NT2/D1 (cell line): Measurements from ENCODE around the gene PDGFRB.
A peak's percentile ranks its signal among the peaks of the same experiment; 100 is the strongest.

Experiments used
- DNase-seq: peaks from one replicate; pipeline ENCODE4 v3.0.0-alpha.2; 2011; ENCODE audit warnings: low read depth, low spot score
- H3K27me3 ChIP-seq: 2 replicates; pipeline ENCODE4 v1.6.0; 2011; ENCODE audit warnings: mild to moderate bottlenecking; ENCODE audit not compliant: insufficient read length, insufficient read depth
- H3K36me3 ChIP-seq: 2 replicates; pipeline ENCODE4 v1.6.1; 2011; ENCODE audit warnings: mild to moderate bottlenecking, low read length, mixed read lengths; ENCODE audit not compliant: insufficient read depth, insufficient read length
- H3K4me1 ChIP-seq: 2 replicates; pipeline ENCODE4 v1.5.1; 2011; ENCODE audit not compliant: insufficient read depth, insufficient read length
- H3K4me3 ChIP-seq: 2 replicates; pipeline ENCODE4 v1.5.1; 2011; ENCODE audit warnings: low read depth; ENCODE audit not compliant: insufficient read length
- H3K9ac ChIP-seq: 2 replicates; pipeline ENCODE4 v1.6.0; 2011; ENCODE audit warnings: low read depth; ENCODE audit not compliant: insufficient read length
- H3K9me3 ChIP-seq: 2 replicates; pipeline ENCODE4 v1.5.1; 2011; ENCODE audit warnings: mild to moderate bottlenecking, low read length; ENCODE audit not compliant: insufficient read depth
- SUZ12 ChIP-seq: IDR thresholded peaks from 2 replicates; pipeline ENCODE4 v1.6.1; 2011; ENCODE audit not compliant: insufficient read length, insufficient read depth; ENCODE audit errors: extremely low read depth
- YY1 ChIP-seq: IDR thresholded peaks from 2 replicates; pipeline ENCODE4 v1.6.1; 2011; ENCODE audit not compliant: insufficient read length, insufficient read depth
- ZNF274 ChIP-seq: IDR thresholded peaks from 2 replicates; pipeline ENCODE4 v1.6.1; 2011; ENCODE audit warnings: mild to moderate bottlenecking, low read depth, low read length

The PDGFRB gene

GRCh38 chr5:150195736-150196485, 40.3 kb upstream of the PDGFRB start:
- peaks cover 44% of the 10 kb centered on the region for H3K27me3 ChIP-seq
- no peak for DNase-seq
- no peaks in the 10 kb centered on the region for H3K36me3 ChIP-seq
- H3K9ac ChIP-seq: no peak overlapping the region
- no peaks in the 10 kb centered on the region for H3K4me1 ChIP-seq
- TF ChIP-seq ZNF274: no peak
- no peak for TF ChIP-seq SUZ12
- no peak for TF ChIP-seq YY1
- H3K9me3 ChIP-seq: no peaks in the 10 kb centered on the region
- no peak overlapping the region for H3K4me3 ChIP-seq

GRCh38 chr5:150192462-150192861, 36.8 kb upstream of the PDGFRB start:
- Histone ChIP-seq H3K9ac (no peak overlapping the region), H3K36me3 (no peaks in the 10 kb centered on the region), H3K9me3 (no peaks in the 10 kb centered on the region), H3K27me3 (peaks cover 58% of the 10 kb centered on the region), H3K4me1 (peaks cover 3% of the 10 kb centered on the region), H3K4me3 (no peak overlapping the region)
- no peak for DNase-seq
- TF ChIP-seq SUZ12 (no peak), YY1 (no peak), ZNF274 (no peak)

GRCh38 chr5:150190987-150191386, 35.3 kb upstream of the PDGFRB start:
- no peak overlapping the region for H3K4me3 ChIP-seq
- H3K9me3 ChIP-seq: no peaks in the 10 kb centered on the region
- H3K9ac ChIP-seq: no peak overlapping the region
- peaks cover 10% of the 10 kb centered on the region for H3K4me1 ChIP-seq
- H3K36me3 ChIP-seq: no peaks in the 10 kb centered on the region
- TF ChIP-seq YY1 (no peak), ZNF274 (no peak), SUZ12 (no peak)
- H3K27me3 ChIP-seq: peaks cover 71% of the 10 kb centered on the region
- DNase-seq: no peak

GRCh38 chr5:150190503-150190979, 34.9 kb upstream of the PDGFRB start:
- no peak for DNase-seq
- no peaks in the 10 kb centered on the region for H3K36me3 ChIP-seq
- H3K4me1 ChIP-seq: peaks cover 12% of the 10 kb centered on the region
- peak overlapping the region; percentile 32 for H3K9ac ChIP-seq
- H3K27me3 ChIP-seq: peaks cover 71% of the 10 kb centered on the region
- TF ChIP-seq SUZ12: no peak
- H3K9me3 ChIP-seq: no peaks in the 10 kb centered on the region
- H3K4me3 ChIP-seq: peak overlapping the region; percentile 31

GRCh38 chr5:150189728-150190502, 34.3 kb upstream of the PDGFRB start, which contains the start of gene SLC6A7:
Gene SLC6A7, plus strand, starts transcription at chr5:150190062. Its CDS starts 266 bp downstream, at chr5:150190328.
- H3K4me1 ChIP-seq: peaks cover 12% of the 10 kb centered on the region
- peaks cover 74% of the 10 kb centered on the region for H3K27me3 ChIP-seq
- no peak for TF ChIP-seq ZNF274
- TF ChIP-seq YY1: no peak
- TF ChIP-seq SUZ12: no peak
- H3K9me3 ChIP-seq: no peaks in the 10 kb centered on the region
- no peak for DNase-seq
- peak within 1 kb of the TSS; percentile 32 for H3K9ac ChIP-seq
- H3K4me3 ChIP-seq: peak within 1 kb of the TSS; percentile 31
- H3K36me3 ChIP-seq: no peaks in the 10 kb centered on the region

- H3K4me3 ChIP-seq: no peak overlapping the region
- no peak overlapping the region for H3K9ac ChIP-seq
- no peaks in the 10 kb centered on the region for H3K9me3 ChIP-seq
- peaks cover 12% of the 10 kb centered on the region for H3K4me1 ChIP-seq
- peaks cover 80% of the 10 kb centered on the region for H3K27me3 ChIP-seq
- TF ChIP-seq YY1 (no peak), SUZ12 (no peak), ZNF274 (no peak)
- no peaks in the 10 kb centered on the region for H3K36me3 ChIP-seq
- no peak for DNase-seq
Measured at GRCh38 chr5:150189326-150189725, 33.7 kb upstream of the PDGFRB start.

GRCh38 chr5:150188146-150188842, 32.6 kb upstream of the PDGFRB start:
- peaks cover 88% of the 10 kb centered on the region for H3K27me3 ChIP-seq
- no peaks in the 10 kb centered on the region for H3K9me3 ChIP-seq
- no peak overlapping the region for H3K4me3 ChIP-seq
- no peaks in the 10 kb centered on the region for H3K36me3 ChIP-seq
- no peak for DNase-seq
- TF ChIP-seq ZNF274 (no peak), YY1 (no peak), SUZ12 (no peak)
- H3K9ac ChIP-seq: no peak overlapping the region
- peaks cover 12% of the 10 kb centered on the region for H3K4me1 ChIP-seq
